Spleen (tissue), 11 donors: ENCODE results near the gene KCNAB1. TPM values are rescaled to one million over a fixed set of nuclear protein-coding genes. Genes with fewer than 3 reads are reported as not detected.
"Not testable (repeated sequence)": the region's sequence is repeated elsewhere in the genome, so short reads cannot be mapped to it uniquely, and the experiment has no call there.

ENCODE experiments used
- DNase-seq: peaks from one replicate; pipeline ENCODE4 v3.0.0-alpha.2; 2020
- H3K27ac ChIP-seq, 8 donors: fragments of 200-600 bp; sonication (generic) in 7 of 8; 1 replicate in 4 of 8; 2 replicates in 4 of 8; pipeline versions ENCODE4 v1.5.0 to v1.8.0; 2016 to 2021; ENCODE audit warnings: inconsistent platforms in 4 of 8, mild to moderate bottlenecking in 4 of 8, moderate library complexity in 1 of 8
- H3K27me3 ChIP-seq, 7 donors: fragments of 200-600 bp; sonication (generic) in 6 of 7; replicated peaks in 1 of 7; 1 replicate in 4 of 7; 2 replicates in 3 of 7; pipeline versions ENCODE4 v1.5.0 to v1.8.0; 2016 to 2021; ENCODE audit warnings: inconsistent platforms in 3 of 7, mild to moderate bottlenecking in 1 of 7
- H3K36me3 ChIP-seq, 6 donors: fragments of 200-600 bp; sonication (generic) in 5 of 6; 1 replicate in 4 of 6; 2 replicates in 2 of 6; pipeline versions ENCODE4 v1.5.0 to v1.8.0; 2016 to 2021; ENCODE audit warnings: inconsistent platforms in 2 of 6
- H3K4me1 ChIP-seq, 6 donors: fragments of 200-600 bp; sonication (generic) in 5 of 6; 1 replicate in 3 of 6; 2 replicates in 3 of 6; pipeline versions ENCODE4 v1.5.0 to v1.8.0; 2016 to 2021; ENCODE audit warnings: inconsistent platforms in 3 of 6
- H3K4me3 ChIP-seq, 8 donors: fragments of 200-600 bp; sonication (generic) in 7 of 8; 1 replicate in 4 of 8; 2 replicates in 4 of 8; pipeline versions ENCODE4 v1.5.0 to v1.8.0; 2016 to 2021; ENCODE audit warnings: inconsistent platforms in 4 of 8, mild to moderate bottlenecking in 4 of 8, moderate library complexity in 2 of 8
- H3K9me3 ChIP-seq, 8 donors: fragments of 200-600 bp; sonication (generic) in 7 of 8; 1 replicate in 4 of 8; 2 replicates in 4 of 8; pipeline versions ENCODE4 v1.5.0 to v1.8.0; 2016 to 2021; ENCODE audit warnings: inconsistent platforms in 4 of 8
- POLR2A ChIP-seq, 3 donors: fragments of 450-650 bp; IDR thresholded peaks; one replicate each; pipeline ENCODE4 v1.5.1; 2017; ENCODE audit warnings: antibody characterized with exemption in 3 of 3, mild to moderate bottlenecking in 1 of 3
- POLR2AphosphoS5 ChIP-seq, 3 donors: sonication (generic); formaldehyde crosslinking; IDR thresholded peaks; one replicate each; pipeline ENCODE4 v1.5.1; 2017; ENCODE audit warnings: antibody characterized with exemption in 3 of 3
- WGBS, 5 donors: extraction: QIAGEN DNeasy Blood & Tissue Kit in 3 of 5; methylation state at CpG; one replicate each; pipeline versions ENCODE4 v1.1.5 to v1.1.7; 2013 to 2018; 5-methylcytosine and 5-hydroxymethylcytosine counted together
- intact Hi-C: fragments of 100-400 bp; cut with DNase I; formaldehyde crosslinking; loops from one replicate; pipeline ENCODE4 v1.15.0; 2023; ENCODE audit warnings: low total_unique reads
- polyA plus RNA-seq, 3 donors: library from polyadenylated mRNA; stranded (reverse); fragments of 200-250 nt; gene quantifications; one replicate each; pipeline ENCODE4 v1.2.1, GENCODE V29; 2013
- total RNA-seq, 7 donors: library from RNA; depleted of rRNA in 3 of 7; stranded (reverse); fragments of >200 nt in 3 of 7; fragmentation: NEBNext Ultra II Directional in 4 of 7; extraction: Animal tissue kit (Norgen Biotek cat#: 25700) in 4 of 7; gene quantifications; one replicate each; pipeline versions ENCODE4 v1.1.0 to v1.2.1, GENCODE V29; 2016 to 2021
- TF ChIP-seq, protein P1 (sequence below), 11 experiments: fragments of 200-600 bp in 7 of 11; fragments of 450-650 bp in 4 of 11; sonication (generic) in 4 of 11; IDR thresholded peaks in 8 of 11; conservative IDR thresholded peaks in 3 of 11; 1 replicate in 7 of 11; 2 replicates in 4 of 11; pipeline versions ENCODE4 v1.4.0 to v1.8.0; 2016 to 2021; ENCODE audit warnings: antibody characterized with exemption in 11 of 11, inconsistent platforms in 4 of 11, mild to moderate bottlenecking in 1 of 11
- donor health status: healthy with polysubstance abuse.
- donor health status: DM: no; HTN: no; CAD: no; lungs with moderate emphysema.
- donor health status: DM: no; HTN: no; CAD: no.
- donor health status: Bipolar disorder and iron deficiency.
- donor health status: healthy.
- donor health status: DM: no; HTN: no; CAD: no.
- donor health status: DM: yes; HTN: yes; CAD: no.

The KCNAB1 gene
- total and polyA plus RNA-seq, 10 donors, result 0.59 to 10.5 (median 6.3) TPM

DNA sequence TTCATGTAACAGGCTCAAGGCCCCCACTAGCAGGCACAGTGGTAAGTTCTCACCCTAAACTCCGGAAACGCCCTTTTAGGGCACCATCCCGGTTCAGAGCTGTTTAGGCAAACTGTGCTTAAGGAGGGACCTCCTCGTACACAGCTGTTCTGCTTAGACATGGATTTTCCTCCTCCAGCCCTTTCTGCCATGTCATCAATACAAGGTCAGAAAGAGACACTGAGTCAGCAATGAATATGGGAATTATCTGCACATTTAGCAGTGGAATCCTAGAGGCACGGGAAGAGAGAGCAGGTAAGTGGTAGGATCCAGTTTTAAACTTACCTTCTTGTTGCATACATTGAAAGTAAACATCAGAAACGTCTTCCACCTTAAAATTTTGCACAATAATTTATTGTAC lies 107.3 kb downstream of the KCNAB1 start:
- intact Hi-C loops, result no loop called here
- Histone ChIP-seq H3K27ac (no peak overlapping the region), H3K4me1 (no peaks in the 10 kb centered on the region), H3K9me3 (no peaks in the 10 kb centered on the region), H3K27me3 (no peaks in the 10 kb centered on the region), H3K36me3 (no peaks in the 10 kb centered on the region), H3K4me3 (no peak overlapping the region)
- no peak for DNase-seq
- WGBS, 5 donors, result 68 to 84% (median 75%) methylated on average over 6 of the region's 6 CpGs
- TF ChIP-seq POLR2AphosphoS5 (IDR thresholded peaks at IDR 0.05), result no peak
- no peak for TF ChIP-seq POLR2A (IDR thresholded peaks at IDR 0.05)
- TF ChIP-seq, protein P1, sequence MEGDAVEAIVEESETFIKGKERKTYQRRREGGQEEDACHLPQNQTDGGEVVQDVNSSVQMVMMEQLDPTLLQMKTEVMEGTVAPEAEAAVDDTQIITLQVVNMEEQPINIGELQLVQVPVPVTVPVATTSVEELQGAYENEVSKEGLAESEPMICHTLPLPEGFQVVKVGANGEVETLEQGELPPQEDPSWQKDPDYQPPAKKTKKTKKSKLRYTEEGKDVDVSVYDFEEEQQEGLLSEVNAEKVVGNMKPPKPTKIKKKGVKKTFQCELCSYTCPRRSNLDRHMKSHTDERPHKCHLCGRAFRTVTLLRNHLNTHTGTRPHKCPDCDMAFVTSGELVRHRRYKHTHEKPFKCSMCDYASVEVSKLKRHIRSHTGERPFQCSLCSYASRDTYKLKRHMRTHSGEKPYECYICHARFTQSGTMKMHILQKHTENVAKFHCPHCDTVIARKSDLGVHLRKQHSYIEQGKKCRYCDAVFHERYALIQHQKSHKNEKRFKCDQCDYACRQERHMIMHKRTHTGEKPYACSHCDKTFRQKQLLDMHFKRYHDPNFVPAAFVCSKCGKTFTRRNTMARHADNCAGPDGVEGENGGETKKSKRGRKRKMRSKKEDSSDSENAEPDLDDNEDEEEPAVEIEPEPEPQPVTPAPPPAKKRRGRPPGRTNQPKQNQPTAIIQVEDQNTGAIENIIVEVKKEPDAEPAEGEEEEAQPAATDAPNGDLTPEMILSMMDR (IDR thresholded peaks at IDR 0.05 in 8 of 11, conservative IDR thresholded peaks at IDR 0.05 in 3 of 11), result no peak

DNA sequence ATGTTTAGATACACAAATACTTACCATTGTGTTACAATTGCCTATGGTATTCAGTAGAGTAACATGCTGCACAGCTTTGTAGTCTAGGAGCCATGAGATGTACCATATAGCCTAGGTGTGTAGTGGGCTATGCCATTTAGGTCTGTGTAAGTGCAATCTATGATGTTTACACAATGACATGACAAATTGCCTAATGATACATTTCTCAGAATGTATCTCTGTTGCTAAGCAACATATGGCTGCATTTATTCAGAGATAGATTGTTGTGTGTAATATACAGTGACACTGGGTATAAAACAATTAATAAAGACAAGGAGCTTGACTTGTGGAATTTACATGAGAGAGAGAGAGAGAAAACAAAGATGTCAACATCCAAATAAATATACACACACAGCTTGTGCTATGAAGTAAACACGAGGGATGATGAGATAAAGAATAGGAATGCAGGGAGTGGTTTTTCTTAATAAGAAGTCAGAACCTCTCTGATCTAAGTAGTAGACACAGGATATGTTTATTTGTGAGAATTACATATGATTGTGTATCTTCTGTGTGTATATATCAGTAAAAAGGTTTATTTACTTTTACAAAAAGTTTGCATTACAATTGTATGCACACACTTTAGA lies 110.0 kb downstream of the KCNAB1 start:
- intact Hi-C loops, result no loop called here

DNA sequence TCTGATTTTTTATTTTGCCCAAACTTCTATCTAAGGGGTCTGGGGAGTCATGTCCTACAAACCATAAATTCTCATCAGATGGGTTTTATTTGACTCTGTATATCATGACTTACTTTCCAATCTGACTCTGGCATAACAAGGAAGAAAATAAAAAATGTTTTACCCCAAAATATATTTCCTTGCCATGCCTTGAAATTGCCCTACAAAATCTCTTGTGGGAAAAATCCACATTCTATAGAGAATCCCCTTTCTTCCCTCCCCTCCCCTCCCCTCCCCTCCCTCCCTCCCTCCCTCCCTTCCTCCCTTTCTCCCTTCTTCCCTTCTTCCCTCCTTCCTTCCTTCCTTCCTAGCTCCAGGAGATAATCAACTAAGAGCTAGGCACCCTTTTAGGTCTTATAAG lies 110.8 kb downstream of the KCNAB1 start:
- H3K4me3 ChIP-seq, H3K27me3 ChIP-seq, H3K36me3 ChIP-seq, H3K9me3 ChIP-seq, intact Hi-C loops, H3K27ac ChIP-seq, H3K4me1 ChIP-seq, DNase-seq: not testable (repeated sequence)

More for the DNA sequence above, 110.0 kb downstream of the KCNAB1 start:
- Histone ChIP-seq H3K36me3 (no peaks in the 10 kb centered on the region), H3K9me3 (no peaks in the 10 kb centered on the region), H3K27ac (no peak overlapping the region), H3K27me3 (no peaks in the 10 kb centered on the region), H3K4me1 (no peaks in the 10 kb centered on the region), H3K4me3 (no peak overlapping the region)
- TF ChIP-seq POLR2AphosphoS5 (IDR thresholded peaks at IDR 0.05), result no peak
- no peak for TF ChIP-seq POLR2A (IDR thresholded peaks at IDR 0.05)
- TF ChIP-seq, protein P1 (IDR thresholded peaks at IDR 0.05 in 8 of 11, conservative IDR thresholded peaks at IDR 0.05 in 3 of 11), result no peak
- WGBS, 5 donors, result 60 to 77% (median 70%) methylated on average over 1 of the region's 1 CpG
- no peak for DNase-seq

DNA sequence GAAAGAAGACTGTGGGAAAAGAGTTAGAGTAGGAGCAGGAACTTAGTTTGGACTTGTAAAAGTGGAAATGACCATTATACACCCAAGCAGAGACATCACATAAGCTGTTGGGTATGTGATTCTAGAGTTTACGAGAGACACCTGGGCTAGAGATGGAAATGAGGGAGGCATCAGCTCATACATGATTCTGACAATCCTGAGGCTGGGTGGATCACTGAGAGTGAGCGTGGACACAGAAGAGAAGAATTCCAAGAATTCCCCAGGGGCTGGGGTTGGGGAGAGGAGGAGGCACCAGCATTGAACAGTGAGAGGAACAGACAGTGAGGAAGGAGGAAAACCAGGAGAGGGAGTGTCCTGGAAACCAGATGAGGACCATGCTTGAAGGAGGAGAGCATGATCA lies 113.5 kb downstream of the KCNAB1 start:
- H3K27me3 ChIP-seq, result no peaks in the 10 kb centered on the region
- intact Hi-C loops, result no loop called here
- H3K4me3 ChIP-seq, result no peak overlapping the region
- no peak for DNase-seq
- no peak overlapping the region for H3K27ac ChIP-seq
- 74 to 93% (median 86%) methylated on average over 2 of the region's 2 CpGs for WGBS, 5 donors
- H3K4me1 ChIP-seq, result no peaks in the 10 kb centered on the region
- no peaks in the 10 kb centered on the region for H3K36me3 ChIP-seq
- no peaks in the 10 kb centered on the region for H3K9me3 ChIP-seq
- TF ChIP-seq, protein P1 (IDR thresholded peaks at IDR 0.05 in 8 of 11, conservative IDR thresholded peaks at IDR 0.05 in 3 of 11), result no peak
- no peak for TF ChIP-seq POLR2A (IDR thresholded peaks at IDR 0.05)
- TF ChIP-seq POLR2AphosphoS5 (IDR thresholded peaks at IDR 0.05), result no peak
